Osteocyte (in vitro differentiated cells): ENCODE data around the gene IL2RG. TPM values are rescaled to one million over a fixed set of nuclear protein-coding genes. Genes with fewer than 3 reads are reported as not detected.

Experiments
- DNase-seq: peaks from one replicate; pipeline ENCODE4 v3.0.0; 2021; ENCODE audit warnings: mixed read lengths; ENCODE audit not compliant: unreplicated experiment; ENCODE audit errors: extremely low spot score
- H3K27ac Mint-ChIP-seq: one replicate; pipeline ENCODE4 v1.8.0; 2021; ENCODE audit warnings: mild to moderate bottlenecking, mixed read lengths; ENCODE audit not compliant: unreplicated experiment
- H3K27me3 Mint-ChIP-seq: one replicate; pipeline ENCODE4 v1.8.0; 2021; ENCODE audit warnings: mixed read lengths; ENCODE audit not compliant: unreplicated experiment
- H3K36me3 Mint-ChIP-seq: one replicate; pipeline ENCODE4 v1.8.0; 2021; ENCODE audit warnings: mixed read lengths; ENCODE audit not compliant: unreplicated experiment
- H3K4me1 Mint-ChIP-seq: one replicate; pipeline ENCODE4 v1.8.0; 2021; ENCODE audit warnings: mixed read lengths; ENCODE audit not compliant: unreplicated experiment
- H3K4me3 Mint-ChIP-seq: one replicate; pipeline ENCODE4 v1.8.0; 2021; ENCODE audit warnings: mild to moderate bottlenecking, moderate library complexity, mixed read lengths; ENCODE audit not compliant: unreplicated experiment
- H3K9me3 Mint-ChIP-seq: one replicate; pipeline ENCODE4 v1.8.0; 2021; ENCODE audit warnings: mixed read lengths; ENCODE audit not compliant: unreplicated experiment
- CTCF ChIP-seq: fragments of 200-600 bp; sonication (generic); IDR thresholded peaks from 2 replicates; pipeline ENCODE4 v1.5.0; 2021; ENCODE audit warnings: antibody characterized with exemption, mild to moderate bottlenecking, moderate library complexity
- total RNA-seq: library from RNA; stranded (reverse); gene quantifications from 2 replicates; pipeline ENCODE4 v1.2.1, GENCODE V29; 2021

The IL2RG gene
- total RNA-seq, 1 donor from 2014 or later: not detected

GRCh38 chrX:71095033-71095432 lies 16.3 kb downstream of the IL2RG start:
- no peak for TF ChIP-seq CTCF
- no peaks in the 10 kb centered on the region for H3K9me3 Mint-ChIP-seq
- H3K4me1 Mint-ChIP-seq: peaks cover 2% of the 10 kb centered on the region
- no peak for DNase-seq
- H3K4me3 Mint-ChIP-seq: peak overlapping the region; percentile 88
- H3K36me3 Mint-ChIP-seq: no peaks in the 10 kb centered on the region
- no peak overlapping the region for H3K27ac Mint-ChIP-seq
- no peaks in the 10 kb centered on the region for H3K27me3 Mint-ChIP-seq

DNA sequence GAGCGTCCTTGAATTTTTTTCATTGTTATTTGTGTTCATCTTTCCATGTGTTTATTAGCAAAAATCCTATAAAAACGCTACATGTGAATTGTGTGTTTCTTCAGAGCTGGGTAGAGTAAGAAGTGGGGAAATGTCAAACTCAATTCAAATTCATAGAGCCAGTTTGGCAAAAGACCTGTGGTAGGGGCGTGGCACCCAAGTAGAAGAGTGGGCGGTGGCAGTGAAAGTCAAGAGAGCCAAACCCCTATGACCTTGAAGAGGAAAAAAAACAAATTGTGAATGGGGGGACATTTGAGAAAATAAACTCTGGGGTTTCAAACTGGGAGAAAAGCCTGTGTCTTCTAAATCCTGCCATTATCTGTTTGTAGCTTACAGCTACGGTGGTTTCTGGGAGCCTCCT lies 20.1 kb downstream of the IL2RG start:
- Mint-ChIP-seq H3K4me1 (peaks cover 2% of the 10 kb centered on the region), H3K27ac (no peak overlapping the region), H3K4me3 (no peak overlapping the region), H3K9me3 (peaks cover 3% of the 10 kb centered on the region), H3K36me3 (no peaks in the 10 kb centered on the region), H3K27me3 (no peaks in the 10 kb centered on the region)
- TF ChIP-seq CTCF: no peak
- DNase-seq: no peak

DNA sequence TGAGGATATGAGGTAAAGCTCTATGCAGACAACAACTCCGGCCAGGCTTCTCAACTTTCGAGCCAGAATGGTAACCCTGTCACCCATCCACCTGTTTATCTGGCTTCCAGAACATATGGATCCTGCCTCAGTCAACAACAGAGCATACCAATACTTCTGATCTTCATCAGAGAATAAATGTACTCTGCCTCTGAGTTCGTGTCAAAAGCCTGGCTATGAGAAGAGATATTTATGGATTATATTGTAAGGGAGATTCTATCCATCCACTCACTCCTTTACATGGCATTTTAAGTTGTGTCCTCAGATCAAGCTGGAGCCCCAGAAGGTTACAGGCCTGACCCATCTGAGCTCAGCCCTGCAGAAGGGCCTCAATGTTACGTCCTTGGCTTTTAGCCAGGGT lies 25.5 kb downstream of the IL2RG start:
- H3K36me3 Mint-ChIP-seq: no peaks in the 10 kb centered on the region
- H3K4me3 Mint-ChIP-seq: no peak overlapping the region
- no peaks in the 10 kb centered on the region for H3K4me1 Mint-ChIP-seq
- no peaks in the 10 kb centered on the region for H3K27me3 Mint-ChIP-seq
- no peak for DNase-seq
- no peak for TF ChIP-seq CTCF
- no peak overlapping the region for H3K27ac Mint-ChIP-seq
- peaks cover 4% of the 10 kb centered on the region for H3K9me3 Mint-ChIP-seq

- H3K36me3 Mint-ChIP-seq: no peaks in the 10 kb centered on the region
- peaks cover 3% of the 10 kb centered on the region for H3K27me3 Mint-ChIP-seq
- no peak overlapping the region for H3K4me3 Mint-ChIP-seq
- peaks cover 8% of the 10 kb centered on the region for H3K9me3 Mint-ChIP-seq
- DNase-seq: no peak
- H3K4me1 Mint-ChIP-seq: no peaks in the 10 kb centered on the region
- H3K27ac Mint-ChIP-seq: no peak overlapping the region
- TF ChIP-seq CTCF: no peak
These were observed 28.6 kb downstream of the IL2RG start for GRCh38 chrX:71082822-71083221.

GRCh38 chrX:71082124-71082647 lies 29.2 kb downstream of the IL2RG start:
- no peak for DNase-seq
- TF ChIP-seq CTCF: no peak
- peaks cover 3% of the 10 kb centered on the region for H3K27me3 Mint-ChIP-seq
- peaks cover 9% of the 10 kb centered on the region for H3K9me3 Mint-ChIP-seq
- H3K36me3 Mint-ChIP-seq: no peaks in the 10 kb centered on the region
- no peak overlapping the region for H3K27ac Mint-ChIP-seq
- H3K4me3 Mint-ChIP-seq: no peak overlapping the region
- H3K4me1 Mint-ChIP-seq: no peaks in the 10 kb centered on the region
